Stimulated activated effector memory CD8-positive, alpha-beta T cell treated with anti-CD3 and anti-CD28 coated beads, Interleukin-12 subunit alpha, Interleukin-12 subunit beta, amount 100 ng/mL, for 72 hours (primary cell): ENCODE measurements around the gene LAMC2.

Experiments
- ATAC-seq: fragments of 150-1000 bp; cut with Tn5 transposase; 2 replicates; pipeline ENCODE4 v1.10.0; 2021
- DNase-seq, 2 donors: peaks; one replicate each; pipeline ENCODE4 v3.0.0; 2021 to 2022; ENCODE audit warnings: low spot score in 2 of 2
- H3K27ac Mint-ChIP-seq: one replicate; pipeline ENCODE4 v1.8.0; 2022; ENCODE audit warnings: mild to moderate bottlenecking, mixed read lengths
- H3K36me3 Mint-ChIP-seq: one replicate; pipeline ENCODE4 v1.8.0; 2022; ENCODE audit warnings: mild to moderate bottlenecking, mixed read lengths
- H3K4me1 Mint-ChIP-seq: one replicate; pipeline ENCODE4 v1.8.0; 2022; ENCODE audit warnings: mixed read lengths
- H3K4me3 Mint-ChIP-seq: one replicate; pipeline ENCODE4 v1.8.0; 2022; ENCODE audit warnings: mild to moderate bottlenecking, mixed read lengths
- H3K9me3 Mint-ChIP-seq: one replicate; pipeline ENCODE4 v1.8.0; 2022; ENCODE audit warnings: mixed read lengths

Gene LAMC2

GRCh38 chr1:183193963-183194525 lies 8.0 kb downstream of the LAMC2 start:
- H3K36me3 Mint-ChIP-seq, result no peaks in the 10 kb centered on the region
- DNase-seq (no peak), ATAC-seq (no peak)
- no peak overlapping the region for H3K27ac Mint-ChIP-seq
- H3K9me3 Mint-ChIP-seq, result no peaks in the 10 kb centered on the region
- peaks cover 7% of the 10 kb centered on the region for H3K4me1 Mint-ChIP-seq
- H3K4me3 Mint-ChIP-seq, result no peak overlapping the region

- DNase-seq (no peak), ATAC-seq (peak; percentile 81)
- Mint-ChIP-seq H3K4me3 (no peak overlapping the region), H3K4me1 (peaks cover 7% of the 10 kb centered on the region), H3K9me3 (no peaks in the 10 kb centered on the region), H3K27ac (no peak overlapping the region), H3K36me3 (no peaks in the 10 kb centered on the region)
Measured at GRCh38 chr1:183194527-183195141, 8.6 kb downstream of the LAMC2 start.

GRCh38 chr1:183195142-183195574 lies 9.1 kb downstream of the LAMC2 start:
- Mint-ChIP-seq H3K9me3 (no peaks in the 10 kb centered on the region), H3K4me1 (peaks cover 7% of the 10 kb centered on the region), H3K4me3 (no peak overlapping the region), H3K36me3 (no peaks in the 10 kb centered on the region), H3K27ac (no peak overlapping the region)
- ATAC-seq, result peak; percentile 44
- no peak for DNase-seq

GRCh38 chr1:183197762-183198161 lies 11.7 kb downstream of the LAMC2 start:
- no peaks in the 10 kb centered on the region for H3K9me3 Mint-ChIP-seq
- H3K4me1 Mint-ChIP-seq, result peaks cover 7% of the 10 kb centered on the region
- H3K36me3 Mint-ChIP-seq, result no peaks in the 10 kb centered on the region
- H3K27ac Mint-ChIP-seq, result no peak overlapping the region
- no peak overlapping the region for H3K4me3 Mint-ChIP-seq
- ATAC-seq (no peak), DNase-seq (no peak)

- Mint-ChIP-seq H3K4me1 (peaks cover 7% of the 10 kb centered on the region), H3K36me3 (no peaks in the 10 kb centered on the region), H3K4me3 (no peak overlapping the region), H3K27ac (no peak overlapping the region), H3K9me3 (no peaks in the 10 kb centered on the region)
- DNase-seq, result no peak
- ATAC-seq, result no peak
Measured at GRCh38 chr1:183198463-183198862, 12.4 kb downstream of the LAMC2 start.

GRCh38 chr1:183199304-183199703 lies 13.2 kb downstream of the LAMC2 start:
- H3K36me3 Mint-ChIP-seq, result no peaks in the 10 kb centered on the region
- H3K4me1 Mint-ChIP-seq, result peaks cover 7% of the 10 kb centered on the region
- DNase-seq, result no peak
- H3K27ac Mint-ChIP-seq, result no peak overlapping the region
- no peak for ATAC-seq
- H3K9me3 Mint-ChIP-seq, result no peaks in the 10 kb centered on the region
- H3K4me3 Mint-ChIP-seq, result no peak overlapping the region

DNA sequence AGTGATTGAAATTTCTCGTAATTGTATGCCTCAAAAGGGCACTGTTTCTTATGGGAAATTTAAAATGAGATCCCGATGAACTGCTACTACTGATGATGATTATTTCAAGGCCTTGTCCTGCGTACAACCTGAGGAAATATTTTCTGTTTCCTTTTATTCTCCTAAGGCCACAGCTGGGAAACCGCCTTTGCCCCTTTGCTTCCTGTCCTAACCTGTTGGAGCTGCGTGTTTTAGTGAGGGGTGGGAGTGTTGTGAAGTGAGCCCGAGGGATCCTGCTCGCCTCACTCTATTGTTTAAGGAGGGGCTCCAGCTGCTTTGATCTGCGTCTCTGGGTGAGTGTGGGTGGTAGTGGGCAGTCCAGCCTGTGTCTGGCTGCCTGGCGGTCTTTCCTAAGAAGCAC lies 14.4 kb downstream of the LAMC2 start:
- H3K4me1 Mint-ChIP-seq, result no peaks in the 10 kb centered on the region
- H3K9me3 Mint-ChIP-seq, result no peaks in the 10 kb centered on the region
- H3K27ac Mint-ChIP-seq, result no peak overlapping the region
- ATAC-seq (no peak), DNase-seq (no peak)
- no peak overlapping the region for H3K4me3 Mint-ChIP-seq
- no peaks in the 10 kb centered on the region for H3K36me3 Mint-ChIP-seq

- no peak overlapping the region for H3K4me3 Mint-ChIP-seq
- H3K4me1 Mint-ChIP-seq, result no peaks in the 10 kb centered on the region
- ATAC-seq, result no peak
Measured at GRCh38 chr1:183203094-183203493, 17.0 kb downstream of the LAMC2 start.

DNA sequence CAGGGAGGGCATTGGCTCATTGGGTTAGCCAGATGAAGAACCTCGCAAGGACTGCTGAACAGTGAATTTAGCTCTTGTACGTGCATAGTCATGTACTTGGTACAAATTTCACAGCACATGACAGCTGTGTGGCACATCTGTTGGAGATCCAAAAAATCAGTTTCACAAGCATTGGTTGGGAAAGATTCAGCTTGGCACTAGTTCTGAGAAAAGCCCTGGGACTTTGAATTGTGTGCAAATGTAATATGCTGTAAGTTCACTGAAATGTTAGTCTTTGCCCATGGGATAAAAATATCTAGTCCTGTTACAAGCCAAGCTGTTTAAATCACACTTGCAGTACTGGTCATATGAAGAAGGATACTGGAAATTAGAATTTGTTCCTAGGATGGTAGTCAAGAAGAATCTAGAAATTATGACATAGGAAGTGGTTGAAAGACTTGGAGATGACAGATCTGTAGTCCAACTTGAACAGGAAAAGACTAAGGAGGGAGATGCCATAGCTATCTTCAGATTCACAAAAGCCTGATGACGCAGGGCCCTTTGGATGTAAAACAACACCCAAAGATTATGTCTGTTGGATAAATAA lies 19.2 kb downstream of the LAMC2 start:
- H3K4me3 Mint-ChIP-seq, result no peak overlapping the region
- H3K4me1 Mint-ChIP-seq, result no peaks in the 10 kb centered on the region
- no peaks in the 10 kb centered on the region for H3K9me3 Mint-ChIP-seq
- ATAC-seq (no peak), DNase-seq (no peak)
- H3K36me3 Mint-ChIP-seq, result no peaks in the 10 kb centered on the region
- H3K27ac Mint-ChIP-seq, result no peak overlapping the region

More at GRCh38 chr1:183203094-183203493, 17.0 kb downstream of the LAMC2 start:
- DNase-seq, result no peak
- Mint-ChIP-seq H3K27ac (no peak overlapping the region), H3K36me3 (no peaks in the 10 kb centered on the region), H3K9me3 (no peaks in the 10 kb centered on the region)

DNA sequence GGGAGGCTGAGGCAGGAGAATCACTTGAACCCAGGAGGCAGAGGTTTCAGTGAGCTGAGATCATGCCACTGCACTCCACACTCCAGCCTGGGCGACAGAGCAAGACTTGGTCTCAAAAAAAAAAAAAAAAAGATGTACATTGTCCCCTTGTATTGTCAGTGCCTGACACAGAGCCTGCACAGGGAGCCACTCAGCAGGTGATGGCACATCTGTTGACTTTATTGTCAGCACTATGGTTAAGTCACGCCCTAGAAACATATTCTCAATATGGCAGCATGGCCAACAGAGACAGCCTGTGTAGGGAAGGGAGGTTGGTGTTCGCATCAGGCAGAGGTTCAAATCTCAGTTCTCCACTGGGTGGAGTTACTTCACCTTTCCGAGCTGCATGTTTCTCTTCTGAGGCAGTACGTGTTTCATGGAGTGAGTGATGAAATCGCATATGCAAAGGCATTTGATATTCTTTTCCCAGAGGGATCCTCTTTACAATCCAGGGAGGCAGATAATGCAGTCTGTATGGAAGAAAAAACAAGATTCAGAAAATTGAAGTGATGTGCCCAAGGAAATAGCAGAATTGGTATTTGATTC lies 20.6 kb downstream of the LAMC2 start:
- Mint-ChIP-seq H3K4me1 (no peaks in the 10 kb centered on the region), H3K9me3 (no peaks in the 10 kb centered on the region), H3K27ac (no peak overlapping the region), H3K36me3 (no peaks in the 10 kb centered on the region), H3K4me3 (no peak overlapping the region)
- ATAC-seq (no peak), DNase-seq (no peak)

- no peak for DNase-seq
- no peak overlapping the region for H3K27ac Mint-ChIP-seq
Measured at GRCh38 chr1:183209533-183210158, 23.6 kb downstream of the LAMC2 start.

DNA sequence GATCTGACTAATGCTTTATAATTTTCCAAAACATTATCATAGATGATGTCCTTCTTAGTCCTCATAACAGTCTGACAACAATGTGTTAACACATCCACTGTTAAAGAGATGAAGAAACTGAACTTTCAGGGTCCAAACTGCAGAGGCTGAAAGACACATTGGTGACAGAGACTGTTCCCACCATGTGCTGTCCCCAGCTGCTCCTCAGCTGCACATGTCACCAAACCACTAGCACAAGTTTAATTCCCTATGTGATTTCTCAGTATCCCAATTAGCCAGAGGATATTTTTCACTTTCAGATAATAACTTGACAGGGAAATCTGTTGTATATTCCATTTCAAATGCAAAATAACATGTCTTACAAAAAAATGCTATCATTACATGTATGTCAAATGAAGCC lies 24.6 kb downstream of the LAMC2 start:
- Mint-ChIP-seq H3K9me3 (no peaks in the 10 kb centered on the region), H3K36me3 (no peaks in the 10 kb centered on the region), H3K4me1 (no peaks in the 10 kb centered on the region), H3K27ac (no peak overlapping the region), H3K4me3 (no peak overlapping the region)
- DNase-seq (no peak), ATAC-seq (no peak)

More at GRCh38 chr1:183209533-183210158, 23.6 kb downstream of the LAMC2 start:
- no peaks in the 10 kb centered on the region for H3K36me3 Mint-ChIP-seq
- H3K4me1 Mint-ChIP-seq, result no peaks in the 10 kb centered on the region
- ATAC-seq, result peak; percentile 82
- no peaks in the 10 kb centered on the region for H3K9me3 Mint-ChIP-seq
- no peak overlapping the region for H3K4me3 Mint-ChIP-seq

DNA sequence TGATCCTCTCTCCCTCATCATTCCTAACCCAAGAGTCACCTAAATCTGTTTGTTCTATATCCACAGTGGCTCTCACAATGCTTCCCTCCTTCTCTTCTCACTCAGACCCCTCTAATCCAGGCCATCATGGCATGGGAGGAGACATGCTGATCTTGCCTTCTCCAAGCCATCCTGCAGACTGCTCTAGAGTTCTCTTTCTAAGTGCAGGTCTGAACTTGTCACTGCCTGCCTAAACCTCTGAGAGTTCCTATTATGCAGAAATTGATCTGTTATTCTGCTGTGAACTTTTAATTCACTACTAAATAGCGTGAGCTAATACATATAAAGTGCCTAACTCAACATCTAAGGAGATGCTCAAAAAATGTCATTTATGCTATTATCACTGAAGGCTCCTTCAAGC lies 26.8 kb downstream of the LAMC2 start:
- no peaks in the 10 kb centered on the region for H3K4me1 Mint-ChIP-seq
- H3K9me3 Mint-ChIP-seq, result no peaks in the 10 kb centered on the region
- H3K4me3 Mint-ChIP-seq, result no peak overlapping the region
- H3K36me3 Mint-ChIP-seq, result no peaks in the 10 kb centered on the region
- DNase-seq (no peak), ATAC-seq (no peak)
- H3K27ac Mint-ChIP-seq, result no peak overlapping the region

DNA sequence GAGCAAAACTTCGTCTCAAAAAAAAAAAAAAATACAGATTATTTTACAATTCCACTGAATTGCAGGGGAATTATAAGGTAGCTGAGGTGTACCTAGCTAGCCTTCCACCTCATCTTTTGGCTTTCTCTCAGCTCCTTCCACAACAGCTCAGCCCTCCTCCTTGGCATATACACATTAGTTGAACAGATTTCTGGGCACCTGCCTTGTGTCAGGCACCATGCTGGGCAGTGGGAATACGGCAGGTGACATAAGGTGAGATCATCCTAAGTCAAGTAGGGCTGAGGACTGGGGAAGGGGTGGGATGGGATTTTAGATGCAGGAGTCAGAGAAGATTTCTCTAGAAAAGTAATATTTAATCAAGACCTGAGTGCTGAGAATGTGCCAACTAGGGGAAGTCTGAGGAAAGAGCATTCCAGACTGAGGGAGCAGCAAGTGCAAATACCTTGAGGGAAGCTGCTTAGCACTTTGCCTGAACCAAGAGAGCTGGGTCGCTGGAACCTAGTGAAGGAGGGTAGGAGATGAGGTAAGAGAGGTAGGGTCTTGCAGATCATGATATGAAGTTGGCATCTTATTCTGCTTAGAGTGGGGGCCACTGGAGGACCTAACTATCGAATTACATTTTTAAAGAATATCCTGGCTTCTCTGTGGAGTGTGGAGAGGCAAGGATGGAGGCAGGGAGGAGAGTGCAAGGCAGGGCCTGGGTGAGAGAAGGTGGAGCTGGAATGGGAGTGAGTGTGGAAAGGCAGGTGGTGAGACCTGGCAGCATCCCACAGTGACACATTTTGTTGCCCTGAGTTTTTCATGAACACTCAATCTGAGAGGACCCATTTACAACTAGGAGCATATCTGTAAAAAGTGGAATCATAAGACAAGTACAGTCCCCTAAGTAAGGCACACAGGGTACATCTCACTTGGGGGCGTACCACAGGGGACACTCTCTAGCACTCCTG lies 28.2 kb downstream of the LAMC2 start:
- no peak overlapping the region for H3K27ac Mint-ChIP-seq
- ATAC-seq (no peak), DNase-seq (no peak)
- H3K9me3 Mint-ChIP-seq, result no peaks in the 10 kb centered on the region
- no peaks in the 10 kb centered on the region for H3K36me3 Mint-ChIP-seq
- no peak overlapping the region for H3K4me3 Mint-ChIP-seq
- no peaks in the 10 kb centered on the region for H3K4me1 Mint-ChIP-seq
